GM12801 (cell line): ENCODE results near the gene ISM1.

ENCODE experiments used
- CTCF ChIP-seq: IDR thresholded peaks from one replicate; pipeline ENCODE4 v1.5.1; 2011; ENCODE audit warnings: control low read depth; ENCODE audit not compliant: insufficient read length; ENCODE audit errors: extremely low read depth

The ISM1 gene

GRCh38 chr20:13234961-13235360 is 13.9 kb downstream of the ISM1 start:
- no peak for TF ChIP-seq CTCF

GRCh38 chr20:13236990-13237720 is 16.1 kb downstream of the ISM1 start:
- no peak for TF ChIP-seq CTCF

- no peak for TF ChIP-seq CTCF
Measured at GRCh38 chr20:13238001-13238653, 17.1 kb downstream of the ISM1 start.

- TF ChIP-seq CTCF = no peak
Measured at GRCh38 chr20:13243826-13244376, 22.8 kb downstream of the ISM1 start.

- TF ChIP-seq CTCF = no peak
Measured at GRCh38 chr20:13245250-13245723, 24.2 kb downstream of the ISM1 start.

- no peak for TF ChIP-seq CTCF
Measured at GRCh38 chr20:13249118-13249797, 28.2 kb downstream of the ISM1 start.

- no peak for TF ChIP-seq CTCF
Measured at GRCh38 chr20:13249798-13250170, 28.7 kb downstream of the ISM1 start.
